GM10847 (cell line): ENCODE data around the gene ERC2.

Experiments
- POLR2A ChIP-seq: IDR thresholded peaks from 2 replicates; pipeline ENCODE4 v1.6.1; 2011; ENCODE audit not compliant: insufficient read length; ENCODE audit errors: extremely low read depth

Gene ERC2

DNA sequence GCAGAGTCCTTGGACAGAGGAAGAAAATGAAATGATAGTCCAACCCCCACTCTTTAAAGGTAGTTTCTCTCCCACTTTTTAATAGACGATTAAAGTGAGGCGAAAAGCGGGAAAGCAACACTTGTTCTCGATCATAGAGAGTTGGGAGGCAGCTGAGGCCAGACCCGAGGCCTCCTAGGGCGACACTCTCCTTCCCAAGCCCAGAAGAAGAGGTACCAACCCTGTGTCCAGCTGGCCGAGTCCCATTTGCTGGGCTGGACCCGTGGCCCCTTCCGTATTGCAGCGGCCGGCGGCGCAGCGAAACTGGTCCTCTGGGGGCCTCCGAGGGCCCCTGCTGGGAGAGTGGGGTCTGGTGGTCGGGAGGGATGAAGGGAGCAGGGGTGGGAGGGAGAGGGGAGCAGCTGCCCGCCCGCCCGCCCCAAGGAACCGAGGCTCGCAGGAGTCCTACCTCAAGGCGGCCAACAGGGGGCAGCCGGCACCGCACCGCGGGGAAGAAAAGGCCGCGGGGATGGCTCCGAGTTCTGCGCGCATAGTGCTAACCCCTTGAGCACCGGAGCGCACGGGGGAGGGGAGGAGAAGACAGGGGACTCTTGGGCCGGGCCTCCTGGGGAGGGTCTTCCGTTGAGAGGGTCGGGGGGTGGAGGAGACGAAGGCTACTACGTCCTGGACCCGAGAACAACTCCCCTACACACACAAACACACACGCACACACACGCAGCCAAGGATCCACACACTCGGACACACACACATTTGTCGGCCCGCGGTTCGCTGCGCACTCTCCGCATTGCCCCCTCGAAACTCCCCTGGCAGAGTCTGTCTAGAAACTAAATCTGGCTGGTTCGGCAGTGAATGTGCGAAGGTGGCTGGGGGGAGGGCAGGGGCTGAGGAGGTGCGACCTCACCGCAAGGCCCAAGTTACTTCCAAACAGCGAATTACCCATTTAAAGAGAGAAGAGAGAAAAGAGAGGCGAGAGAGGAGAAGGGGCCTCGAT lies 983.2 kb downstream of the ERC2 start:
- TF ChIP-seq POLR2A: no peak

DNA sequence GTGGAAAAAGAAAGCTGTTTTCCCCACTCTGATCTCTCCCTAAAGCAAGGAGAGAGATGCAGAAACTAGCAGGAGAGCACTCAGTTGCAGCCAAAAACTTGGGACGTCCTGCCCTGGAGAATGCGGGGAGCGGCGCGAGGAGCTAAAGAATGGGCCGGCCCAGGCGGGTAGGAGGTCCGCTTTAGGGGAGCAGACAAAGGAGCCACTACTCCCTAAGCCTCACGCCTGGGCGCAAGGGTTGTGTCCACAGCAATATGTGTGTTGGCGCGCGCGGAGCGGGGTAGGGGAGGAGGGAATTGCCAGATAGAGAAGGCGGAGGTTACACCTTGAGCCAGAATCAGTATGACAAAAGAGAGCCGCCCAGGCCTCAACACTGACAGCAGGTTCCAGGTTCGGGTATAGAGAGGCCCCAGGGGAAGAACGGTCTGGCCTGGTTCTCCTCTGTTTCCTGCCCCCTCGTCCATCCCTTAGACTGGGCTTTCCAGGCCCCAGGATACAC lies 984.0 kb downstream of the ERC2 start:
- no peak for TF ChIP-seq POLR2A

DNA sequence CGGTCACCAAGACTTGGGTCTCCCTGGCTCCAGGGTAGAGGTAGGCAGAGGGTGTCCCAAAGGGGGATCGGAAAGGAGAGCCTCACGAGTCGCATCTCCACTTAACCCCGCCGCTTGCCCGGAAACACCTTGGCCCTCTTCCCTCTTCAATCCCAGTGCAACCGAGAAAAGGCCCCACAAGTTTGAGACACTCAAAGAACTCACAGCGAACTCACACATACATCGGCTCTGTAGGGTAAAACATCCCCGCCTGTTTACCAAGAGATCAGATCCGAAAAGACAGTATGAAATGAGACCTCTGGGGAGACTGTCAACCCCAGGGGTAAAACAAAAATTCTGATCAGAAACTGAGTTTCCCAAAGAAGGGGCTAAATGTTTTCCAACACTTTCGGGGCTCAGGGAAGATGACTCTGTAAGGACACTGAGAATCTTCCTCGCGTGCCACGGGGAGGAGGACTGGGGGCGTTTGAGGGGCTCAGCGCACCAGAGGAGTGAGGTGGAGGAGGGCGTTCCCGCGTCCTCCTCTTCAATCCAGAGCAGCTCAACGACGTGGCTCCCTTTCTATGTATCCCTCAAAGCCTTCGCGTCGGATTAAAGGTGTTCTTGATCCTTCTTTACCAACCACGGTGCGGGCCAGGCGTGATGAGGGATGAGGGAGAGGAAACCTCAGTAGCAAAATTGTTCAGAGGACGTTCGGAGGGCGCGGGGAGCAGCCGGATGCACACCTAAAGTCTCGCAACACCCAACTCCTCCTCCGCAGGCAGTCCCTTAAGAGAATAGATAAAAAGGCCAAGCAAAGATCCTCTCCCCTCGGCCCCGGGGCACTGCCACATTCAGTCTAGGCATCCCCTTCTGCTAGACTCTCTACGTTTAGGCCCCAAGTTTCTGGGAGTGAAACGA lies 984.8 kb downstream of the ERC2 start:
- TF ChIP-seq POLR2A: no peak

DNA sequence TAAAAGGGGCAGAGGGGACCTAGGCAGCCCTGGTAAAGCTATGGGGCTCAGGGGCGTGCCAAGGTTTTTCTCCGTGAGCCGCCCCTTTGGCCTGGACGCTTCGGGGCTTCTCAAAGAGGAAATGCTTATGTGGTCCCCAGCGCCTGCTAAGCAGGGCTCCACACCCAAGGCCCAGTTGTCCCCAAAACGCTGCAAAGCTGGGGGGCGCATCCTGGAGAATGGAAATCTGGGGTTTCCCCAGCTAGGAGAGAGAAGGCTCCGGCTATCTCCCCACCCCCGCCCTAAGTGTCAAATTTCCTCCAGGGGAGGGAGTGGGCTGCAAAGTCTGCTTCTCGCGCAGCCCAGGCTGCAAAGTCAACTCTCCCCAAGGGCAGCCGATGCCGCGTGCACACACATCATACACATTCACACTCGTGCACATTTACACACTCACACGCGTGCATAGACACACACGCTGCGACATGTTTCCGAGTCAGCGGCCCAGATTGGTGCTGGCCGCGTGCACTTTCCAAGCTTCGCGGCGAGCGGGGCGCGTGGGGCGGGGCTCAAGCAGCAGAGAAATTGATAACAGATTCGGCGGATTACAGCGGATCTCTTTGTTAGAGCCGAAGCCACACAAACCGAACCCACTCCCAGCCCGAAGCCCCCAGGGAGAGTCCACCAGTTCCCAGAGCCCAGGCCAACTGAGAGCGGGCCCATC lies 985.6 kb downstream of the ERC2 start:
- no peak for TF ChIP-seq POLR2A

DNA sequence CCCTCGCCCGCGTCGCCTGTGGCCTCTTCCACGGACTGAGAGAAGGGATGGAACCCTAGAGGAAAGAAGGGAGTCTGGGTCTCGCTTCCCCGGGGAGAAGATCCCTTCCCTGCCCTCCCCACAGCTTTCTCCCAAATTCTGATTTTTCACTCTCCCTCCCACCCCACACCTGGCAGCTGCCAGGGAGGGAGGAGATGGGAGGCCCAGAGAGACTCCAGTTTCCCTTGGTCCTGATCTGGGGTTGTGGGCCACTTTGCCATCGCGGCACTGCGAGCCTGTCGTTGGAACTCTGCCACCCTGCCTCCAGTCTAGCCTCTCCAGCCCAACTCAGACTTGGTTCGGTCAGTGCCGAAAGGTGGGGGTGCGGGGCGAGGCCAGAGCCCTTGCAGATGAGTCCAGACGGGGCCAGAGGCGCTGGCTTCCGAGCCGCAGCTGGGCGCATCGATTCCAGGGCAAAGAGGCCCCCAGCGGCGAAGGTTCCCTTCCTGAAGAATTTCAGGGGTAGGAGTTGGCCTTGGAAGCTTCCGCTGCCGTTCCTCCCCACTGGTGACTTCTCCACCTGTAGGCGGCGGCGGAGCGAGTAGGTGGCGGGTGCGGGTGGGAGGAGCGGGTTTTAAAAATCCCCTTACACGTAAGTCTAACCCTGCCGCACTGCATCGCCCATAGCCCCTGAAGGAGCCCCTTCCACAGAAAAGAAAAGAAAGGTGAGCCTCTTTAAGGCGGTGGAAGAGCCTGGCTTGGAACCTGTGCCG lies 986.3 kb downstream of the ERC2 start:
- TF ChIP-seq POLR2A: no peak

DNA sequence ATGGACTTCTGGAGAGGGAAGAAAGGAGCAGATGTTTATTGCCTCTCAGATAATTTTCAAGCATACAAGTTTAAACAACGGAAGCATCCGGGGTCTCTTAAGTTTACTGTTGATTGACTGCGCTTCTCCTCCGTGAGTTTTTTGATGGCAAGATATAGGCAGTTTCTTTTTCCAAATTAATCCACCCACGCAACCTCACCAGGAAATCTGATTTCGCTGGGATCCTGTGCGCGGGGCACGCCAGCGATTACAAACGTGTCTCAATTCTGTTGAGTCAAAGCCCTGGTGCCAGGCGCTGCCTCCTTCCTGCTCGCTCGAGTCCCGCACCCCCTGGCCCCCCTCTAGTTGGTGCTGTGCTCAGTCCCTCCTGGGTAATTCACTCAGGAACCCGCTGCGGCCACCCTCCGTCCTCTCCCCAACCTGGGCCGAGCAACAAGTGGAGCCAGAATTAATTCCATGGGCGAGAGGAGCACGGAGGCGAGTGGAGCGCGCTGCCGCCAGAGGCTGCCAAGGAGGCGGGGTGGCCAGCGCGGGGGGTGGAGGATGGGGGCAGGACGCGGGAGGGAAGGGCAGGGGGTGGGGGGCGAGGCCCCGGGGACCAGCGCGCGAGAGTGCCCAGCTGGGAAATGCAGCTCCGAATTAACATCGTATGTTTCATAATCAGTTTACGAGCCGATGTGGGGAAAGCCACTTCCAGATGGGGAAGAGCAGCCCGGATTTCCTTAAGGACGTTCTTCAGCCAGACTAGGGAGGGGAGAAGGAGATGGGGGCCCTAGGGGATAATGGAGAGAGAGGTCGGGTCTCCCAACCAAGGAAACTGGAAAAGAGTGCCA lies 987.1 kb downstream of the ERC2 start:
- TF ChIP-seq POLR2A: no peak

DNA sequence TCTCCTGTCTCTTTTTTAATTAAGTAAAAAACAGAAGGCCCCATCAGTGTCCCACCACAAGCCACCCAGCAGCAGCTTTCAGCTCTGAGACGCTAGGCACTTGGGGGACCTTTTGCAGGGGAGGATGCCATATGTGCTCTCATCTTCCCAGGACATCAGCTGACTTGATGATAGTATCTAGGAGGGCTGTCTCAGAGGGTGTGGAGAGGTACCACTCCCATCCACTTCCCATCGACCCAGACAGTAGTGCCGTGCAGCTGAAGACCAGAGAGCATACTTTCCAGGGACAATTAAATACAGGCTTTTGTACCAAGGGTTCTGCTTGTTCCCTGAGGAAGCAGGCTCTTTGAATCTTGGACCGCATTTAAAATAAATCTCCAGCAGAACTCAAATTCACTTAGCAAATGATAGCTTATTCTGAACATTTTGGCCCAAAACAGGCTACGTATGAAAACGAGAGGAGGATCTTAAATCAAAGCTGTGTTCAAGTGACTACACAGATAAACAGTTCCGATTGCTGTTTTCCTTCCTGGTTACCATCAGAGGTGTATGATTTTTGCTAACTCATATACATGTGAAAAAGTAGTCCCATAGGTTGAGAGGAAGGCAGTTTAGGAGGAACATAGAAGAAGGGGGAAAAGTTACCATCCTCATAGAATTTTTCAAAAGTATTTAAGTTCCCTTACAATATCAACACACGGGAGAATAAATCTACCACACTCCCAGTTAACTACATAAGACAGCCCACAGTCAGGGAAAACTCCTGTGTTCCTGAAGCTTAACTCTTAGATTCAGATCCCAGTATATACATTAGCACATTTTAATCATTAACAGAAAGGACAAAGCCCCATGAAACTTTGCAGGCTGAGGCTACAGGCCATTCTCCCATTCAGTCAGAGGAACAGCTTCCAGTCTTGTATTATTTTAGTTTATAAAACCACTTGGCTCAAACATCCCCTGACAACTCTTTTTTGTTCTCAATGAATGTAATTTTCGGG lies 990.7 kb downstream of the ERC2 start:
- no peak for TF ChIP-seq POLR2A

DNA sequence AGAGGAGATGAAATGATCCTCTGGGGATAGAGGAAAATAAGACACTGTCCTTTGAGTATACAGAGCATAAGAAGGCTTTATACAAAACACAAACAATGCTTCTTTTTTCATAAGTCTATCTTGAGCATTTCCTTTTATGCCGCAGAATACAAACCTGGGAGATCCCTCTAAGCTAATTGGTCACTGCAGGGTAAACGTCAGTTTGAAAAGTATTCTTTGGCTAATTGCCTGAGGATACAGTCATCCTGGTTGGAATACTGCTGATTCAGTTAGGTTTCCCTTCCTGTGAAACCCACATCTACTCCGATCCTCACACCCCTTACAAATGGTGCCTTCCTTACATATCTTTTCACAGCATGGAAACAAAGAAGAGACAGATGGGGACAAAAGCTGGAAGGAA lies 991.8 kb downstream of the ERC2 start:
- no peak for TF ChIP-seq POLR2A

DNA sequence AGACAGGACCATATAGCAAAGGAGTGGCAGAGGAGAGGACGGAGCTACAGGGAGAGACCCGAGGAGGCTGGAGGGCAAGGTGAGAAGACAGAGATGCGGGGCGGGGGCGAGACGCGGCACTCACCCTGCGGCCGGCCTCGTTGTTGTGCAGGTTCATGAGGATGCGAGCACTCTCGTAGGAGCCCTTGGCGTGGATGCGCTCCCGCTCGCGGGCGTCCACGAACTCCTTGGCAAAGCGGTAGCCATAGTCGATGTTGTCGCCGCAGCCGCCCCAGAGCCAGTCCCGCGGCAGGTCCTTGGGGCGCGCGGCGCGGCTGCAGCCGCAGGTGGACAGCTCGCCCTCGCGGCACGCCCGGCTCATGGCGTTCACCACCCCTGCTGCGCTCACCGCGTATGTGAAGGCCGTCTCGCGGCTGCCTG lies 994.0 kb downstream of the ERC2 start:
- no peak for TF ChIP-seq POLR2A

DNA sequence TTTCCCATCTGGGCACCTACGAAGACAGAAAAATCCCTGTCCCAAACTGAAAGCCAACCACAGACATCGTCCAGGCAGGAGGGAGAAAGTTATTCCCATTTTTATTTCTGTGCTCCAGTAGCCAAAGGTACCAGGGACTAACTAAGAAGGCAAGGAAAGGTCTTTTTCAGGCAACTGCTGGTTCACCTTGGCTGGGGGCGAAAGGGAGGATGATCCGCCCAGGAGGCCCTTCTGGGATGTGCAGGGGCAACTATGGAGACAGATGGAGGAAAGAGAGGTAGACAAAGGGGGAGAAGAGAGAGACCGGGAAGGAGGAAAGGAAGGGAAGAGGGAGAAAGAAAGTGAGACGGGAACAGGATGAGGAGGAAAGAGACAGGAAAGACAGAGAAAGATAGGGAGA lies 994.5 kb downstream of the ERC2 start:
- TF ChIP-seq POLR2A: no peak

DNA sequence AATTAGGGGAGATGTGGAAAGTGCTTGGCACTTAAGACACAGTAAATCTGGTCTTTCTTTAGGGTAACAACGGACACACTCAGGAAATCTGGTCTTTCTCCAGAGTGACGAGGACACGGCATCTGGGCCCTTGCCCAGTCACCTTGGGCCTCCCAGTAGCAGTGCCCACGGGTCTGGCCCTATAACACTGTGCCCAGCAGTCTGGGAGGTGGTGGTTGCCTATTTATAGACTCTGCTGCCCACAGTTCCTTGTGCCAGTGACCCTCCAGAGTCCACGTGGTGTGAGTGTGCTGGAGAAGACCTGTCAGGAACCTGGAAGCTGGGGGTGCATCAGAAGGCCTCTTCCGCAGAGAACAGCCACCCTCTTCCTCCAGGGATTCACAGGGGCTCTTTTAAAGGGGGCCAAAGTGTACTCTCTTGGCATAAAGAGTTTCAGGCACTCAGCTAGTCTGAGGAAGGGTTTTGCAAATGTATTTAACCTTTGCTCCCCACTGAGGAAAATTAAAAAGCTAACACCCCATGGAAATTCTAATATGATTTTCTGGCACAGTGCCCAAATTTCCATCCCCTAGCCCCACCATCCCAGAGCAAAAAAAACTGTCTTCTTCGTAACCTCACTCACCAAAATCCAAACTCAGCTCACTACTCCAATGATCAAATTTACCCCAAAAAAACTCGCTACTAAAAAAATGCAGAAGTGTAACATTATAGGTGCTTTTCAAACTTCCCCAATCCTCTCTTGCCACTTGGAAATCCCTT lies 996.6 kb downstream of the ERC2 start:
- TF ChIP-seq POLR2A: no peak

DNA sequence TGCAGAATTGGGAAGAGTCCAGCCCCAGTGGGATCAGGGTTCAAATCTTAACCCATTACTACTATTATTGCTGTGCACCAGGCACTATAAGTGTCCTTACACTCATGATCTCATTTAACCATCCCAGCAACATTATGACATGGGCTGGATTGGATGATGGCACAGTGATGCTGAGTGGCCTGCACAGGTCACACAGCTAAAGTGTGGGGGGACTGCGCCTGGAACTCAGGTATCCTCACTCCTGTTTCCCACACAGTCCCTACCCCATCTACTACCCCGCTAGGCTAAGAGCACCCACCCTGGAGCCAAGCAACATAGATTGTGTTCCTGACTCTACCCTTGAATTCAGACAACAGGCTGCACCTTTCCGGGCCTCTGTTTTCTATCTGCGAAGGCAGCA lies 997.2 kb downstream of the ERC2 start:
- no peak for TF ChIP-seq POLR2A
